ENCODE measurements around the gene PEPD.

PEPD gene

GRCh38 chr19:33467851-33468250 lies 53.7 kb downstream of the PEPD start:
- H3K27ac ChIP-seq = no peak overlapping the region
- TF ChIP-seq CTCF (IDR thresholded peaks at IDR 0.05) (no peak), ZFX (IDR thresholded peaks at IDR 0.05; ENCODE audit: borderline replicate concordance) (no peak)

- TF ChIP-seq CTCF (IDR thresholded peaks at IDR 0.05) (no peak), ZFX (IDR thresholded peaks at IDR 0.05; ENCODE audit: borderline replicate concordance) (no peak)
Observed at GRCh38 chr19:33465834-33466233, 55.8 kb downstream of the PEPD start.

GRCh38 chr19:33465371-33465770 lies 56.2 kb downstream of the PEPD start:
- no peak overlapping the region for H3K27ac ChIP-seq
- TF ChIP-seq ZFX (IDR thresholded peaks at IDR 0.05; ENCODE audit: borderline replicate concordance) = no peak
- TF ChIP-seq CTCF (IDR thresholded peaks at IDR 0.05) = no peak

More at GRCh38 chr19:33465834-33466233, 55.8 kb downstream of the PEPD start:
- H3K27ac ChIP-seq = no peak overlapping the region

- no peak for TF ChIP-seq ZFX (IDR thresholded peaks at IDR 0.05; ENCODE audit: borderline replicate concordance)
- TF ChIP-seq CTCF (IDR thresholded peaks at IDR 0.05) = no peak
- no peak overlapping the region for H3K27ac ChIP-seq
Observed at GRCh38 chr19:33464733-33465115, 56.9 kb downstream of the PEPD start.

- no peak for TF ChIP-seq CTCF (IDR thresholded peaks at IDR 0.05)
- no peak for TF ChIP-seq ZFX (IDR thresholded peaks at IDR 0.05; ENCODE audit: borderline replicate concordance)
Observed at GRCh38 chr19:33464010-33464732, 57.4 kb downstream of the PEPD start.

GRCh38 chr19:33463199-33463598 lies 58.4 kb downstream of the PEPD start:
- TF ChIP-seq CTCF (IDR thresholded peaks at IDR 0.05) (no peak), ZFX (IDR thresholded peaks at IDR 0.05; ENCODE audit: borderline replicate concordance) (no peak)
- H3K27ac ChIP-seq = no peak overlapping the region

More at GRCh38 chr19:33464010-33464732, 57.4 kb downstream of the PEPD start:
- H3K27ac ChIP-seq = no peak overlapping the region

GRCh38 chr19:33462112-33462791 lies 59.3 kb downstream of the PEPD start:
- H3K27ac ChIP-seq = no peak overlapping the region
- TF ChIP-seq ZFX (IDR thresholded peaks at IDR 0.05; ENCODE audit: borderline replicate concordance) (no peak), CTCF (IDR thresholded peaks at IDR 0.05) (no peak)
